WI38 (cell line): ENCODE data around the gene DDX31.

Experiments used
- H3K4me3 ChIP-seq: 2 replicates; pipeline ENCODE4 v1.5.1; 2011; ENCODE audit warnings: low read depth, mild to moderate bottlenecking, control low read depth, low read length
- CTCF ChIP-seq: IDR thresholded peaks from 2 replicates; pipeline ENCODE4 v1.5.1; 2012; ENCODE audit warnings: low read depth, mild to moderate bottlenecking, control low read depth, low read length

Gene DDX31

GRCh38 chr9:132708769-132709430 is 39.1 kb upstream of the DDX31 start:
- TF ChIP-seq CTCF = no peak
- H3K4me3 ChIP-seq = no peak overlapping the region

GRCh38 chr9:132708239-132708638 is 38.5 kb upstream of the DDX31 start:
- H3K4me3 ChIP-seq = no peak overlapping the region
- TF ChIP-seq CTCF = no peak

- H3K4me3 ChIP-seq = no peak overlapping the region
- no peak for TF ChIP-seq CTCF
Observed at GRCh38 chr9:132703336-132703735, 33.6 kb upstream of the DDX31 start.

GRCh38 chr9:132702254-132702653 is 32.5 kb upstream of the DDX31 start:
- no peak for TF ChIP-seq CTCF

GRCh38 chr9:132699956-132700355 is 30.2 kb upstream of the DDX31 start:
- H3K4me3 ChIP-seq = no peak overlapping the region
- no peak for TF ChIP-seq CTCF

More at GRCh38 chr9:132702254-132702653, 32.5 kb upstream of the DDX31 start:
- H3K4me3 ChIP-seq = no peak overlapping the region

GRCh38 chr9:132698989-132699388 is 29.2 kb upstream of the DDX31 start:
- no peak for TF ChIP-seq CTCF

GRCh38 chr9:132697230-132697629 is 27.4 kb upstream of the DDX31 start:
- H3K4me3 ChIP-seq = no peak overlapping the region
- TF ChIP-seq CTCF = no peak

More at GRCh38 chr9:132698989-132699388, 29.2 kb upstream of the DDX31 start:
- no peak overlapping the region for H3K4me3 ChIP-seq
